Activated CD4-positive, alpha-beta T cell treated with anti-CD3 and anti-CD28 coated beads, Interleukin-2, amount 50 U/mL, for 4 hours (primary cell): ENCODE results near the gene HHIP.

Experiments used
- DNase-seq, 2 experiments: peaks; one replicate each; pipeline ENCODE4 v3.0.0-alpha.2; 2020

HHIP gene, protein sequence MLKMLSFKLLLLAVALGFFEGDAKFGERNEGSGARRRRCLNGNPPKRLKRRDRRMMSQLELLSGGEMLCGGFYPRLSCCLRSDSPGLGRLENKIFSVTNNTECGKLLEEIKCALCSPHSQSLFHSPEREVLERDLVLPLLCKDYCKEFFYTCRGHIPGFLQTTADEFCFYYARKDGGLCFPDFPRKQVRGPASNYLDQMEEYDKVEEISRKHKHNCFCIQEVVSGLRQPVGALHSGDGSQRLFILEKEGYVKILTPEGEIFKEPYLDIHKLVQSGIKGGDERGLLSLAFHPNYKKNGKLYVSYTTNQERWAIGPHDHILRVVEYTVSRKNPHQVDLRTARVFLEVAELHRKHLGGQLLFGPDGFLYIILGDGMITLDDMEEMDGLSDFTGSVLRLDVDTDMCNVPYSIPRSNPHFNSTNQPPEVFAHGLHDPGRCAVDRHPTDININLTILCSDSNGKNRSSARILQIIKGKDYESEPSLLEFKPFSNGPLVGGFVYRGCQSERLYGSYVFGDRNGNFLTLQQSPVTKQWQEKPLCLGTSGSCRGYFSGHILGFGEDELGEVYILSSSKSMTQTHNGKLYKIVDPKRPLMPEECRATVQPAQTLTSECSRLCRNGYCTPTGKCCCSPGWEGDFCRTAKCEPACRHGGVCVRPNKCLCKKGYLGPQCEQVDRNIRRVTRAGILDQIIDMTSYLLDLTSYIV

DNA sequence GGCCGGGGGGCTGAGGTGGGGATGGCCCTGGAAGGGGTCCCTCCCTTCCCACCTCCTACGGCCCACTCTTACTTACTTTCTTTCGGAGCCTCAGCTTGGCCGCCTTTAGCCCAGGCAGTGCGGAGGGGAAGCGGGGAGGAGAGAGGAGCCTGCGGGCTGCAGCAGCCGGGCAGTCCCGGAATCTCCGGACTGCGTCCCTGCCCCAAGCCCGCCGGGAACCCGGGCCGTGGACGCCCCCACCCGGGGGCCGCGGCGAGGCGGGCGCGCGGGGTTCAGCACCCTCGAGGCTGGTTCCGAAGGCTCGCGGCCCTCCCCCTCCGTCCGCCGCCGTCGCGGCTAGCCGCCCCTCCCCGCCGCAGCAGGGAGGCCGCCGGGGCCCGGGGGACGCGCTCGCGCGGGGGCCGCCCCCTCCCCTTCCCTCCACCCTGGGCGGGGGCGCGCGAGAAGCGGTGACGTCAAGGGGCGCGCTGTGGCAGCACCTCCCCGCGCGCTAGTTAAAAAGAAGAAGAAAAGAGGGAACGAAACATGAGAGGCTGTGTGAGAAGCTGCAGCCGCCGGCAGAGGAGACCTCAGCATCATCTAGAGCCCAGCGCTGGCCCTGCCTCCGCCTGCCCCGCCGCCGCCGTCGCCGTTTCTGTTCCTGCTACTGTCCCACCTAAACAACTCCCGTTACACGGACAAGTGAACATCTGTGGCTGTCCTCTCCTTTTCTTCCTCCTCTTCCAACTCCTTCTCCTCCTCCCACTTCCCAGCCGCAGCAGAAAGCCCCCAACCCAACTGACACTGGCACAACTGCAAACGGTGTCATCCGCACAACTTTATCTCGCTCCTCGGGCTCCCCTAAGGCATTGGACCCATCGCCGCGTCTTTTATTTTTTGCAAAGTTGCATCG lies at the start of gene HHIP:
Gene HHIP, plus strand, starts transcription at position 526 of the 892 bp plus-strand sequence. CDS start 520 bp downstream, outside the sequence.
- no peak for DNase-seq

DNA sequence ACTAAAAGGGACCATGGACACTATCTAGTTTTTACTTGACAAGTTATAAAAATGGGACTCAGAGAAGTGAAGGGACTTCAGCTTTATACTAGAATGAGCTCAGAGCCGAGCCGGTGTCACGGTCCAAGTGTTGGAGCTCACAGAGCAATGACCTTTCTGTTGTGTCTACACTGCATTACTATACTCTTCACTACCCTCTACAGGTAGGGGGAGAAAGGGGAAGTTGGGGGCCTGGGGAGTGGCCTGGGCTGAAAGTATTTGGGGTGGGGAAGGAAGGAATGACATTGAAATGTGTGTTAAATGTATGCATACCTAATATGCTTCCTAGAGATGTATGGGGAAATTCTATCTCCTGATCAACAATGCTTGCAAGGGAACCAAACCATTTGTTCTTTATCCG lies 48.8 kb upstream of the HHIP start:
- DNase-seq = no peak

DNA sequence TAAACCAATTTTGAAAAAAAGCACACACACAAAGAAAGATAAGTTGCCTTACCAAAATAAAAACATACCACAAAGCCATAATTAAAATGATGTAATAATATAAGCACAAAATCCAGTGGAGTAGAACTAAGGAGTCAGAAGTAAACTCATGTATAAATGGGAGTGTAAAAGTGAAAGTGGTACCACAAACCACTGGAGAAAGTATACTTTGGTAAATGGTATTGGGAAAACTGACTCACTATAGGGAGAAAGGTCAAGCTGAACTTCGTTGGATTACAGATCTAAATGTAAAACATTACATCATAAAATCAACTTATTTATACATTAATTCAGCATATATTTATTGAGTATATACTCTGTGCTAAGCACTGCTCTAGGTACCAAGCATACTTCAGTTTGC lies 46.3 kb upstream of the HHIP start:
- no peak for DNase-seq

DNA sequence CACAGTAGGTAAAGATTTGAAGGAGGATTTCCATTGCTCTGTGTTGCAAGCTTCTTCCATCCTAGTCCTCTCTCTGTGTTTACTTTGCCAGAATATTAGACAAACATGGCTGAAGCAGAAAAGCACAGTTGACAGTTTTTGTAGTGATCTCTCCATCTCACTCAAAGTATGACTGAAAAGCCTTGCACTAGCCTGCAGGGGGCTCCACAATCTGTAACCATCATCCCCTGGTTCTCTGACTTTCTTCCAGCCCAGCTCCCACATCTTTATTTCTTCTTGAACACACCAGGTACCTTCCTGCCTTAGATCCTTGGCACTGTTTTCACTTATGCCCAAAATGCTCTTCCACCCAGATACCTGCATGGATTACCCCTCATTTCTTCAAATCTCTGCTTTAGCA lies 34.1 kb upstream of the HHIP start:
- DNase-seq = no peak

DNA sequence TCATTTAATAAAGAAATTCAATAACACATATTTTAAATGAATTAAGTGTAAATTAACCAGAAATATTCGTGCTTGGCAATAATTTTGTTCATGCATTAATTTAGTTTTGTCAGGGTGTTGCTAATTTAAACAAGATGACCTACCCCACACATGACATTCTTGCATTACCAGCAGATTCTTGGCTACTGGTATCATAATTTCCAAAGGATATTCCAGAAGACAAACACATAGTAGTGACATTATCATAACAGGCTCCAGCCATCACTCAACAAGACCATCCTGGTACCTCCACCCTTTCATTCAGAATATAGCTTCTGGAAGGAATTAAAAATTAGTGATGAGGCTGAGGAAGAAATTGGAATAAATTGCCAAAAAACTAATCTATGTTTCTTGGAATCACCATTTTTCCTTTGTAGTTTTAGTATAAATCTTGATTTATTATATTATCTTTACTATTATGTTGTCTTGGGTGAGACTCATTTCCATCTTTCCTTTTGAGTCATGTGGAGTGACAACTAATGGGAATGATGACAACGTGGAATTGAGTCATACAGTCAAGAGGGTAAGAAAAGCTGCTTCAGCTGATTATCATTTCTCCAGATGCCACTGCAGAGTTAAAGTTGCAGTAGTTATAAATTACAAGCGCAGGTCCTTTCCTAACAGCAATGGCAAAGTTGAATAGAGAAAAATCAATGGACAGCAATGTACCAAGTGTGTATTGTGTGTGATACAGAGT lies 30.9 kb upstream of the HHIP start:
- no peak for DNase-seq

DNA sequence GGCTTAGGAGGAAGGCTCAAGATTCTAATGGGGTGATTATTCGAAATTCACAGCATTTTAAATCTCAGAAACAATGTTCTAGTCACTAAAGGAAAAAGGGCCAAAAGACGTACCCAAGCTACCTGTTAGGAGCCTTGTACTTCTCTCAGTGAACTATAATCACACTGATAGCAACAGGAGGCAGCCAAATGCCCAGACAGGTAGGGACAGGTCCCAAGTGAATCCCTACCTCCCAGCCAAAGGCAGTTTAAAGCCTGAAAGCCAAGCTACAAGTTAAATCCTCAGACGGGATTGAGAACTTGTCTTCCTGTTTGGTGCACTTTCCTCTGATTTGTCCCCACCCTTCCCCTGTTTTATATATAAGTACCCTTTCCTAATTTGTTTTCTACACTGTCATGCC lies 24.3 kb upstream of the HHIP start:
- DNase-seq = no peak

DNA sequence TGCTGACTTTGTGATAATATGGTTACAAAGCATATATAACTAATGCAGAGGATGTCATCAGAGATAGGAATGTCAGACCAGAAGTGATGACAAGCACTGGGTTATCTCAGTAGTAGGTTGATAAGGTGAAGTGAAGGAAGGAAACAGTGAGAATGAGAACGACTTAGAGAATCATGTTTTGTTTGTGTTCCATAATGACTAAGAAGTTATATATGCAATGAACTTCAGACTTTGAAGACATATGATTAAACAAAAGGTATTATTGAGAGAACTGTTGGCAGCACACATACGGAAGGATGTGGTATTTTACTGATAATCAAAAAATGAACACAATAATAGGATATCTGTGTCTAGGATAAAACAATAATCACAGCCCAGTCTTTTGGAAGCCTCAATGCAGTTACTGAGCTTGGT lies 18.3 kb upstream of the HHIP start:
- DNase-seq = no peak

DNA sequence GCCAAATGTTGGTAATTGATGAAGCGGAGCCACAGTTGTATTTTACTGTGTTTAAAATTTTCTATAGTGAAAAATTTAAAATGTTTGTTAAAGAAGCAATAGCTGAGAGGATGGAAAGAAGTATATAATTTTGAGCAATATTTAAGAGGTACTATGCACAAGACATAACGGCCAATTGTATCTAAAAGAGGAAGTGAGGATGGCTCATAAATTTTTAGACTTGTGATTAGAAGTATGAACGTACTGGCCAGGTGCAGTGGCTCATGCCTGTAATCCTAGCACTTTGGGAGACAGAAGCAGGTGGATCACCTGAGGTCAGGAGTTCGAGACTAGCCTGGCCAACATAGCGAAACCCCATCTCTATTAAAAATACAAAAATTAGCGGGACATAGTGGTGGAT lies 12.7 kb upstream of the HHIP start:
- DNase-seq = no peak

DNA sequence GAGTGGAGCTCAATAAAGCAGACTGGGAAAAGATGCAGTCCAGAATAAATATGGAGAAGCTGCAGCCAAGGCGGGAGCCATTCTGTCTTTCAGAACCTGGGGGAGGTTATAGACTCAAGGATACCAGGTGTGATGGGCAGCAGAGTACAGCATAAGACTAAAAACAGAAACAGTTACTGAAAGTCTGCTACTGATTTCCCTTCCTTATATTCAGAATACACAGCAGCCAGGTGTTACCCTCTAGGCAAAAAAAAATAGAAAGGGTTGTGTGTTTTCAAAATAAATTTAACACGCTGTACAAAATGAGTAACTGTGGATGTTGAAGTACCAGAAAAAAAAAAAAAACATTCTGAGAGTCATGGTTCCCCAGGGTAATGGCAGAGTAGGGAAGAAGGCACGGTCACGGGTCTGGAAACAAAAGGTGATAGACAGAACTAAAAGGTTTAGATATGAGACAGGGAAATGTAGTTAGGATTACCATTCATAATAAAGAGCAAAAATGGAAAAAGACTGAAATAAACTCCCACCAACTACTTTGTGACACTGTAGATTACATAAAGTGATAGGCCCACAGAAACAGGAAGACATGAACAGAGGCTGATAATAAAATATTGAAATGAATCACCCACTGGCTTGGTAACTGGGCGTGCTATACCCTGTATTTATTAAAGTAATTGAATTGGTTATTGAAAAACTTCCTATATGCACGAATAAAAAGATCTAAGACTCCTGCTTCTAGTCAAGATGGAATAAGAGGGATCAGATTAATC lies 10.8 kb upstream of the HHIP start:
- DNase-seq = no peak

DNA sequence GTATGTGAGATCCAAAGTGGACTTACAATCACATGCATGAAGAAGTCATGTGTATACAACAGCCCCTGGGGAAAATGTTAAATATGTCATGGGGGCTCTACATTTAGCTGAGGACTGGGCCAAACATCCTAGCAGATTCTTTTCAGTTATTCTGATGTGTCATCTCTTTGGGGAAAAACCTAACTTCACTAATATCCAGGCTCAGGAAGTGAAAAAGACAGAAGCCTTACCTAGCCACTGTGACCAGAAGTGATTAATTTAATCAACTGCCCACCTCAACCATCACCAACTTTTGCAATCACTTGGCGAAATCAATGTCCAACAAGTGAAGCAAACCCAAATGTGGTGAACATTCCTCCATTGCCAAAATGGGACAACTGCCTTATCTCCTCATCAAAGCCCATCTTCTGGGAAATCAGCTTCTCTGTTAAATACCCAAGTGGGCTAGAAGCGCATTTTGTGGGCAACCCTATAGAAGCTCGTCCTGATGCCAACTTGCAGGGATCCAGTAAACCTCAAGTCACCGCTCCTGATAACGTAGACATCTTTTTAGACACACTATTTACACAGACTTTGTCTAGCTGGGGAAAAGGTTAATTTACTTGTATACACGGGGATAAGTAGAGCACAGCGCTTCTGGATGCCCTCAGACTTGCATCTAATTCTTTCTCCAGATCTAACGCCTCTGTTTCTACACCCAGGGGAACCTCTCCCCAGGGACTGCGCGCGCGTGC lies 1.4 kb upstream of the HHIP start:
- DNase-seq = no peak

DNA sequence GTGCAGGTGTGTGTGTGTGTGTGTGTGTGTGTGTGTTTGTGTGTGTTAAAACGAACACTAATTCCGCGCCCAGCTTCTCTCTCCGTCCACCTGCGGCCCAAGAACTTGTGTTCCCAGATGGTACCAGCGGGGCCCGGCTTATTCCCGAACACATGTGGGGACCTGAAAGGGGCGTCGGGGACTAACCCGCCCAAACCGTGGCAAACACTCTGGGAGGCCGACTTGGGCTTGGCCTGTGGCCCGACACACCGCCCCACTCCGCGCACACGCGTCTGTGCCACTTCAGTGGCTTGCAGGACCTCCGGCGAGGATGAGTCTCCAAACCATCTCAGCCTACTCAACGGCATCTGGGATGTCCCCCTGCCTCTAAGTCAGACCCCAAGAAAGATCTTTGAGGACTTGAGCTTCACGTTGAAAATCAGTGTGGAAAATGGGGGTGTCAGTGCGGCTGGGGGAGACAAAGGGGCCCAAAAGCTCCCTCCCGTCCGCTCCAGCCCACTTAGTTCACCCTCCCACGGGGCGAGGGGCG lies 790 bp upstream of the HHIP start:
- no peak for DNase-seq

DNA sequence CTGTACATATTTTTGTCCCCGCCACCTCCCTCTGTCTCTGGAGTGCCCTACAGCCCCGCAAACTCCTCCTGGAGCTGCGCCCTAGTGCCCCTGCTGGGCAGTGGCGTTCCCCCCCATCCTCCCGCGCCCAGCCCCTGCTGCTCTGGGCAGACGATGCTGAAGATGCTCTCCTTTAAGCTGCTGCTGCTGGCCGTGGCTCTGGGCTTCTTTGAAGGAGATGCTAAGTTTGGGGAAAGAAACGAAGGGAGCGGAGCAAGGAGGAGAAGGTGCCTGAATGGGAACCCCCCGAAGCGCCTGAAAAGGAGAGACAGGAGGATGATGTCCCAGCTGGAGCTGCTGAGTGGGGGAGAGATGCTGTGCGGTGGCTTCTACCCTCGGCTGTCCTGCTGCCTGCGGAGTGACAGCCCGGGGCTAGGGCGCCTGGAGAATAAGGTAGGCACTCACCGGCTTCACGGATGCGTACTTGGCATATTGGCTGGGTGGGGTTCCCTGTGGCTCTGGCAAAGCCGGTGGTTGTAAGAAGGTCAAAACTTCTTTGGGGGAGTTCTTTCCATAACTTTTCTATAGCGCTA lies 653 bp downstream of the HHIP start:
- DNase-seq = no peak

DNA sequence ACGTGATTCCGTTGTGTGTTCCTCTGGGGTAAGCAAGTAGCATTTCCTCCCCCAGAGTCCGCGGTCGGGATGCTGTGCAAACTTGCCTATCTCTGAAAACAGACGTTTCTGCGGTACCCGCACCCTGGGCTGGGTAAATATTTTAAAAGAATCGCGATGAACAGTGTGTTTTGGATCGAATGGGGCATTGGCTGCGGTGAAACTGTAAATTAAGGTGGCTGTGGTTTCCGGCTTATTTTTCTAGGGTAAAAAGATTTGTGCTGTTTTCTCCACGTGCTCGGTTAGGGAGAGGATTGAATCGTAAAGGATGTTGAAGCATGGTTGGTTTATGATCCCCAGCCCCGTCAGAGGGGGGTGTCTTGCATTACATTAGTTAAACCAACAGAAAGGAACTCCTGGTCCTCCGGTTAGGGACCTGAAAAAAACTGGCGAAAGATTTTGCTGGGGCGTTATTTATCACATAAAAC lies 1.2 kb downstream of the HHIP start:
- DNase-seq = no peak

DNA sequence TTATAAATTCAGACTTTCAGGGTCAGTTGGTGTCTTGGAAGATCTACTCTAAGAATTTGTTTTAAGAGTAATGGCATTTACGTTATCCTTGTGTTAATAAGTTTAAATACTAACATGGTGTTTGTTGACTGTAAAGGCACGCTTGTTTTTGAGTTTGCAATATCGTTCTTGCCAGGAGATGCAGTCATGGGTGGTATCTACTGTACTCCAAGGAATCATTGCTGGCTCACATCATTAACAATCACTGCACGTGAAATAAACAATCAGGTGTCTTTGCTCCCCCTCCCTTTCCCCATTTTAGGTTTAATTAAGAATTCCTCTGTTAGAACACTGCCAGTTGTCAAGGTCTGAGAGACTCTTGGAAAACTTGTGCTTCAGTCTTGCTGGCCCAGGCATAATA lies 1.6 kb downstream of the HHIP start:
- no peak for DNase-seq

DNA sequence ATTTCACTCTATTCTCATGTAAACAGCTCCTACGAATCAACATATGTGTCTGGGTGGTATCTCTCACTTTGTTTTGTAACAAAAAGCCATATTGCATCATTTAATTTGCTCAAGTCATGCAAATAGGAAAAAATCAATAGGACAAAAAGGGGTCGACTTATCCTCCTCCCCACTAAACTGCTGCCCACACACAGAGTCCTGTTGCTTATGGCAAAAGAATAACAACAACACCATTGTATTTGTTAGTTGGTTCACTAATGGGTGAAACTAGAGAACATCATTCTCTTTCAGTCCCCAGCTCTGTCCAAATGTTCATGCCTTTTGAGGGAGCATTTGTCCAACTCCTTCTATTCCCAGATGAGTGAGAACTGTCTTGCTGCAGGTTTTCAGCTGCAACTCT lies 2.1 kb downstream of the HHIP start:
- DNase-seq = no peak

DNA sequence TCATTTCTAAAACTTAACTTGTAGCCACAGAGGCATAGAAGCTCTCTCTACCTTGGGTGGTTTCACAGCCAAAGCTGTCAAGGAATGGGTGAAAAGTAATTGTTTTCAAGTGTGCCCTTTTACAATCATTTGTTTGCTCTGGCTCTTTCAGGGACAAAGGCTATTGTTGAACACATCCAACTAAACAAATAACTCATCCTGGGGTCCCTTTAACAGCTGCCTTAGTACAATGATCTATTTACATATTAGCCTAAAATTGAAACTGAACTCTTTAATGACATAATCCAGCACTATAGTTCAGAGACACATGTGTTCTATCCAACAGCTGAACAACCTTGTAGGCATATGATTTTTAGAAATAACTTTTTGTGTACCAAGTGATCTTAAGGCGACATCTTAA lies 3.7 kb downstream of the HHIP start:
- DNase-seq = no peak

DNA sequence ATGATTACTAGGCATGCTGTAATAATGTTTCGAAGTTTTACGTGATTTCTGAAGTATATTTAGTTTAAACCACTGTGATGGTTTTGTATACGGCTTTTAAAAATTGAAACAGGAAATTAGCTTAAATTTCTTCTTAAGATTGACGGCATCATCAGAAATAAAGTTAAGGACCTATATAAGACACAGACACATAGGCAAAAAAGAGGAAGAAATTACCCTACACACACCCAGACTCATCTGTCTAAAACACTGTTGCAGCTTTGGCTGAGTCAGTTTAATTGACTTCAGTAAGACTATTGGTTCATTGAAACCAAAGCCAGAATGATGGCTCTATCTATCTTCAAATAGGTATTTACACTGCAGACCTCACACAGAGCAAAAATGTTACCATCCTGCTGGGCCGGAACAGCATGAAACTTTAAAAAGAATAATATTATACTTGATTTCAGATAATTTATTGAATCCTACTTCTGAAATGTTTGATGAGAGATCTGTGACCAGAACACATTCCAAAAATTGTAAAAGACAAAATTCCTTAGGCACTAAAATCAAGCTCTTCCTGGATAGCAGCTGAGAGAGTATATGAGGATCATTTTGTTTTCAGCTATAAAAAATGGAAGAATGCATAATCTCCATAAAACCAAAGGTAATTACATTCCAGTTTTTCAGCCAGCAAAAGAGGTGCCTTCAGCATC lies 4.5 kb downstream of the HHIP start:
- no peak for DNase-seq

DNA sequence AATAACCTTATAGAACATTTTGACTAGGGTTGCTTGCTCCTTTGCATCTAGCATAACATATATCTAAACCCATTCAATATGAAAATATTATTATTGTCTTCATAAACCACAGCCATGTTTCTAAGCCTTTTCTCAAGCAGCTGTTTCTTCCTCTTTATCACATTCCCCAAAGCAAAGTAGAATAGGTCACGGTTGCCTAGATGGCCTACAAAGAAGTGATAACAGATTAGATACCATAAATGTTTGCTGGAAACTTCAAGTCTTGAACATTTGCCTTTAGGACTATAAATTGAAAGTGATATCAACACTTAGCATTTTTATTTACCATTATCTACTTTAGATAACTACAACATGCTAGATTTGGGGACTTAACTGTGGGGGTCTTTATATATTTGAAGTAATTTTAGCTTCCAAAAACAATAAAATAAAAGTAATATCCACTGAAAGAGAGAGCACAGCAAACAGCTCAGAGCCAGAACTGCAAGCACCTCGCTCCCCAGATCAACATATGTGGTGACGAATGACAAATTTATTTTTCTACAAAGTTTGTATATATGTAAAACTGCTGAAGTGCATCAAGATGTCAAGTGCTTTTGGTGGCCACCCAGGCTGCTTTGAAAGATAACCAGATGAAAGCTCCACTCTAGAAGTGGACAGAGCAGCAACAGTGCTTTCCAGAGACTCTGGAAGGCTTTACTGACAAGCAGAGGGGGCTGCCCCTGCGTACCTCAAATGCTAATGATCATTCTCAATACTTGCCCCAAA lies 8.0 kb downstream of the HHIP start:
- no peak for DNase-seq

DNA sequence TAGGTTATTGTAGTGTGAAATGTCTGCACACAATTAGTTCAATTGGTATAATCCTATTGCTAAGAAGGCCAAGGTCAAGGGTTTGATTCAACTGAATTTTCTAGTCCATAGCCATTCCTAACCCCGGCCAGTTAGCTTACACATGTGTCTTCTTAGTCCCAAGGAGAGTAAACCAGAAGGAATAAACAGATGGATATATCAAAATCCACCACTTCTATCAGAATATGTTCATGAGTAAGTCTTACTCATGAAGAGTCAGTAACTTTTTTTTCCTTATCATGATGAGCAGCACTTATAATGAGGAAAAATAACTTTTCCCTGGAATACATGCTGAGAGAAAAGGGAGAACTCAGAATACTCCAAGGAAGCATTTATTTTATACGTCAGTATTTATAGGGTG lies 9.5 kb downstream of the HHIP start:
- DNase-seq = no peak
